GM18508 (cell line): ENCODE measurements around the gene RTP5.

ENCODE experiments used
- ATAC-seq: cut with Tn5 transposase; IDR thresholded peaks from one replicate; pipeline ENCODE4 v1.9.1; 2021; ENCODE audit warnings: moderate number of reproducible peaks; ENCODE audit not compliant: insufficient read depth, unreplicated experiment

Gene RTP5

GRCh38 chr2:241885291-241885945 lies 15.9 kb downstream of the RTP5 start:
- no peak for ATAC-seq

GRCh38 chr2:241885946-241886643 lies 16.6 kb downstream of the RTP5 start:
- no peak for ATAC-seq

- ATAC-seq = no peak
Observed at GRCh38 chr2:241886840-241887447, 17.4 kb downstream of the RTP5 start.

- no peak for ATAC-seq
Observed at GRCh38 chr2:241887806-241888522, 18.4 kb downstream of the RTP5 start.

GRCh38 chr2:241888641-241889040 lies 19.1 kb downstream of the RTP5 start:
- no peak for ATAC-seq

GRCh38 chr2:241890524-241891235 lies 21.2 kb downstream of the RTP5 start:
- ATAC-seq = no peak

- ATAC-seq = no peak
Observed at GRCh38 chr2:241891315-241891987, 21.9 kb downstream of the RTP5 start.

- ATAC-seq = no peak
Observed at GRCh38 chr2:241891988-241892298, 22.4 kb downstream of the RTP5 start.

GRCh38 chr2:241892299-241893137 lies 23.0 kb downstream of the RTP5 start:
- no peak for ATAC-seq

GRCh38 chr2:241893265-241893664 lies 23.7 kb downstream of the RTP5 start:
- ATAC-seq = no peak

- no peak for ATAC-seq
Observed at GRCh38 chr2:241894056-241894641, 24.6 kb downstream of the RTP5 start.

GRCh38 chr2:241894681-241895426 lies 25.3 kb downstream of the RTP5 start:
- no peak for ATAC-seq

- ATAC-seq = no peak
Observed at GRCh38 chr2:241895427-241895711, 25.8 kb downstream of the RTP5 start.

GRCh38 chr2:241895712-241896641 lies 26.4 kb downstream of the RTP5 start:
- ATAC-seq = no peak

- ATAC-seq = no peak
Observed at GRCh38 chr2:241896746-241897201, 27.2 kb downstream of the RTP5 start.

- no peak for ATAC-seq
Observed at GRCh38 chr2:241897231-241897916, 27.8 kb downstream of the RTP5 start.
